ENCODE results near the gene PLPP7.
"Not testable (repeated sequence)": the region's sequence is repeated elsewhere in the genome, so short reads cannot be mapped to it uniquely, and the experiment has no call there.

PLPP7 gene

GRCh38 chr9:131307974-131308373 lies 18.5 kb downstream of the PLPP7 start:
- no peak for DNase-seq

GRCh38 chr9:131308452-131308851 lies 18.9 kb downstream of the PLPP7 start:
- DNase-seq = no peak

GRCh38 chr9:131308906-131309529 lies 19.5 kb downstream of the PLPP7 start:
- DNase-seq = no peak

GRCh38 chr9:131309530-131310276 lies 20.2 kb downstream of the PLPP7 start:
- DNase-seq = no peak

GRCh38 chr9:131310833-131311554 lies 21.5 kb downstream of the PLPP7 start:
- DNase-seq = peak; percentile 17

GRCh38 chr9:131312246-131312645 lies 22.7 kb downstream of the PLPP7 start:
- DNase-seq = no peak

- no peak for DNase-seq
Observed at GRCh38 chr9:131312822-131313770, 23.6 kb downstream of the PLPP7 start.

- no peak for DNase-seq
Observed at GRCh38 chr9:131318231-131319085, 28.9 kb downstream of the PLPP7 start.

GRCh38 chr9:131319486-131319885 lies 30.0 kb downstream of the PLPP7 start:
- DNase-seq = no peak

GRCh38 chr9:131320031-131320685 lies 30.6 kb downstream of the PLPP7 start:
- no peak for DNase-seq

GRCh38 chr9:131323629-131324028 lies 34.1 kb downstream of the PLPP7 start:
- no peak for DNase-seq

GRCh38 chr9:131324736-131325679 lies 35.5 kb downstream of the PLPP7 start:
- DNase-seq = no peak

GRCh38 chr9:131329241-131329641 lies 39.7 kb downstream of the PLPP7 start:
- DNase-seq = no peak

GRCh38 chr9:131330814-131331600 lies 41.5 kb downstream of the PLPP7 start:
- no peak for DNase-seq

- DNase-seq = not testable (repeated sequence)
Observed at GRCh38 chr9:131331996-131332395, 42.5 kb downstream of the PLPP7 start.

GRCh38 chr9:131333771-131334628 lies 44.5 kb downstream of the PLPP7 start:
- DNase-seq = no peak

- no peak for DNase-seq
Observed at GRCh38 chr9:131334629-131335367, 45.3 kb downstream of the PLPP7 start.

Data from effector CD8-positive, alpha-beta T cell (primary cell).